GM13976 (cell line): ENCODE measurements around the gene HELZ2.

ENCODE experiments used
- DNase-seq: peaks from one replicate; pipeline ENCODE4 v3.0.0; 2012; ENCODE audit warnings: low spot score
- CTCF ChIP-seq: IDR thresholded peaks from 2 replicates; pipeline ENCODE4 v1.5.1; 2012; ENCODE audit warnings: borderline replicate concordance, mild to moderate bottlenecking; ENCODE audit not compliant: insufficient read depth; ENCODE audit errors: extremely low read depth, missing control alignments, control extremely low read depth
- in situ Hi-C: fragments of 300-500 bp; cut with MboI; formaldehyde crosslinking; loops from one replicate; pipeline ENCODE4 v1.12.0; 2022; ENCODE audit warnings: low sequenced_read_pairs, mixed read lengths, inconsistent platforms; ENCODE audit not compliant: unreplicated experiment

HELZ2 gene

GRCh38 chr20:63525185-63525584, 48.9 kb downstream of the HELZ2 start:
- in situ Hi-C loops: loop anchor here (25.0 kb wide), 1 partner anchor 337 kb away; the partner anchor contains the start of genes ABHD16B and TPD52L2
- no peak for DNase-seq
- no peak for TF ChIP-seq CTCF
